ENCODE results near the gene IL22RA1. TPM values are rescaled to one million over a fixed set of nuclear protein-coding genes. Genes with fewer than 3 reads are reported as not detected.

Gene IL22RA1
- total and polyA plus RNA-seq, 12 donors, result 0.06 to 0.76 (median 0.26) TPM; not detected in 2

- Histone ChIP-seq H3K36me3 (replicated peaks in 1 of 2) (no peaks in the 10 kb centered on the region), H3K4me1 (replicated peaks in 1 of 2) (peaks cover 7 to 9% of the 10 kb centered on the region in 2 donors), H3K9me3 (replicated peaks in 1 of 3) (no peaks in the 10 kb centered on the region), H3K27me3 (no peaks in the 10 kb centered on the region), H3K27ac (no peak overlapping the region), H3K4me3 (no peak overlapping the region)
- TF ChIP-seq, protein P1, sequence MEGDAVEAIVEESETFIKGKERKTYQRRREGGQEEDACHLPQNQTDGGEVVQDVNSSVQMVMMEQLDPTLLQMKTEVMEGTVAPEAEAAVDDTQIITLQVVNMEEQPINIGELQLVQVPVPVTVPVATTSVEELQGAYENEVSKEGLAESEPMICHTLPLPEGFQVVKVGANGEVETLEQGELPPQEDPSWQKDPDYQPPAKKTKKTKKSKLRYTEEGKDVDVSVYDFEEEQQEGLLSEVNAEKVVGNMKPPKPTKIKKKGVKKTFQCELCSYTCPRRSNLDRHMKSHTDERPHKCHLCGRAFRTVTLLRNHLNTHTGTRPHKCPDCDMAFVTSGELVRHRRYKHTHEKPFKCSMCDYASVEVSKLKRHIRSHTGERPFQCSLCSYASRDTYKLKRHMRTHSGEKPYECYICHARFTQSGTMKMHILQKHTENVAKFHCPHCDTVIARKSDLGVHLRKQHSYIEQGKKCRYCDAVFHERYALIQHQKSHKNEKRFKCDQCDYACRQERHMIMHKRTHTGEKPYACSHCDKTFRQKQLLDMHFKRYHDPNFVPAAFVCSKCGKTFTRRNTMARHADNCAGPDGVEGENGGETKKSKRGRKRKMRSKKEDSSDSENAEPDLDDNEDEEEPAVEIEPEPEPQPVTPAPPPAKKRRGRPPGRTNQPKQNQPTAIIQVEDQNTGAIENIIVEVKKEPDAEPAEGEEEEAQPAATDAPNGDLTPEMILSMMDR (IDR thresholded peaks at IDR 0.05), result no peak
- TF ChIP-seq POLR2A (IDR thresholded peaks at IDR 0.05), result no peak
- WGBS, 4 donors, result 64 to 76% (median 72%) methylated on average over 4 to 6 of the region's 6 CpGs
- no peak for DNase-seq
- intact Hi-C loops (cut with DNase I), result no loop called here
Measured at GRCh38 chr1:24147816-24148215, 4.9 kb upstream of the IL22RA1 start.

GRCh38 chr1:24147194-24147593, 4.3 kb upstream of the IL22RA1 start:
- intact Hi-C loops (cut with DNase I), result no loop called here
- 87 to 92% (median 91%) methylated on average over 9 of the region's 9 CpGs for WGBS, 4 donors
- TF ChIP-seq, protein P1 (IDR thresholded peaks at IDR 0.05), result no peak
- no peak for TF ChIP-seq POLR2A (IDR thresholded peaks at IDR 0.05)

GRCh38 chr1:24141311-24141997, 1.5 kb downstream of the IL22RA1 start:
- Histone ChIP-seq H3K9me3 (replicated peaks in 1 of 3) (no peaks in the 10 kb centered on the region), H3K27ac (no peak overlapping the region), H3K27me3 (no peaks in the 10 kb centered on the region), H3K36me3 (replicated peaks in 1 of 2) (no peaks in the 10 kb centered on the region), H3K4me3 (no peak overlapping the region), H3K4me1 (replicated peaks in 1 of 2) (peaks cover 0 to 4% of the 10 kb centered on the region in 2 donors)
- TF ChIP-seq POLR2A (IDR thresholded peaks at IDR 0.05), result no peak
- 89 to 94% (median 92%) methylated on average over 9 to 10 of the region's 10 CpGs for WGBS, 4 donors
- no peak for DNase-seq
- intact Hi-C loops (cut with DNase I), result no loop called here

More at GRCh38 chr1:24147194-24147593, 4.3 kb upstream of the IL22RA1 start:
- Histone ChIP-seq H3K9me3 (replicated peaks in 1 of 3) (no peaks in the 10 kb centered on the region), H3K27ac (no peak overlapping the region), H3K36me3 (replicated peaks in 1 of 2) (no peaks in the 10 kb centered on the region), H3K4me3 (no peak overlapping the region), H3K4me1 (replicated peaks in 1 of 2) (peaks cover 7 to 9% of the 10 kb centered on the region in 2 donors), H3K27me3 (no peaks in the 10 kb centered on the region)
- no peak for DNase-seq

DNA sequence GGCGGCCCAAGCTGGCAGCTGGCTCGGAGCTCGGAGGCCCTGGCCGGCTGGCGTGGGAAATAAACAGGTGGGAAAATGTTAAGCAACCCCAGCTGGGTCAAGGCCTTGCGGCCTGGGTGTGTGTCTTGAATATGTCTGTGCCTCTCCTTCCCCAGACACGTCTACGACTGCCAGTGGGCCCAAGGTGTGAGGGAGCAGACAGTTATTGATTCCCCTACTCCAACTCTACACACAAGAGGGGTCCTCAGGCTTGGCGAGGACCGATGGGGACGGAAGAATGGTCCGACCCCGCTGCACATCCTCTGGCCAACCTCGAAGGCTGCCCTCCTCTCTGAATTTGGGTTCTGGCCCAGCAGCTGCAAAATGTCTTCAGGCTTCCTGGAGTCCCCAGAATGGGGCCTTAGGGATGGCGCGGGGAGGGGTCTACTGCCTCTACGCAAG, 2.2 kb downstream of the IL22RA1 start:
- TF ChIP-seq POLR2A (IDR thresholded peaks at IDR 0.05), result no peak
- TF ChIP-seq, protein P1 (IDR thresholded peaks at IDR 0.05), result no peak
- peaks cover 0 to 4% of the 10 kb centered on the region in 2 donors for H3K4me1 ChIP-seq (replicated peaks in 1 of 2)
- 85 to 96% (median 90%) methylated on average over 10 to 17 of the region's 17 CpGs for WGBS, 4 donors
- no peaks in the 10 kb centered on the region for H3K36me3 ChIP-seq (replicated peaks in 1 of 2)
- H3K9me3 ChIP-seq (replicated peaks in 1 of 3), result no peaks in the 10 kb centered on the region
- no peak for DNase-seq
- intact Hi-C loops (cut with DNase I), result no loop called here
- no peaks in the 10 kb centered on the region for H3K27me3 ChIP-seq
- no peak overlapping the region for H3K4me3 ChIP-seq
- H3K27ac ChIP-seq, result no peak overlapping the region
